Measurements from ENCODE around the gene TIGD1.
A peak's percentile ranks its signal among the peaks of the same experiment; 100 is the strongest.

TIGD1 gene

DNA sequence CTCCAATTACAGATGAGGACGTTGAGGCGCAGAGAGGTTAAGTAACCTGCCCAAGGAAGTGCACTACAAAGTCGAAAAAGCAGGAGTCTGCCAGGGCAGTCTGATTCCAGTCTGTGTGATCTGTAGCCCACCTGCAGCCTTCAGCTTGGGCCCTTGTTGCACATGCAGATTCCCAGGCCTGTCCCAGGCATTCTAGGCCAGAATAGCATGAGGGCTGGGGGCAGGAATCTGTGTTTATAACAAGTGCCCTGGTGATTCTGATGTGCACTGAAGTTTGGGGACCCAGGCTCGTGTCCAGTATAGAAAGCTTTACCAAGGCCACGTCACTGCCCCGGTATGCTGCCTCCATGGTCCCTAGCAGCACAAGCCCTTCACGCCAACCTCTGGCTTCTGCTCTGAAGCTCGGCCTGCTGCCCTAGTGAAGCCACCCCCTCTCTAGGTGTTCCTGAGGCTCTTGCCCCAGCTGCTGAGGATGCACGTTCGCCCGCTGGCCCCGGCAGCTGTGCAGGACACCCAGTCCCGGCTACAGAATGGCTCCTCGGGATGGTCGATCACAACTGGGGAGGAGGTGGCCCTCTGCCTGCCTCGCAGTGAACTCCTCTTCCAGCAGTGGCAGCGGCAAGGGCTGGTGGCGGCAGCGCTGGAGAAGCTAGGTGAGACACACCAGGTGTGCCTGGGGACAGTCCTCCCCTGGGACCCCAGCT is 6.3 kb downstream of the TIGD1 start:
- DNase-seq (ENCODE audit: low read depth, low spot score), result no peak
- no peak for TF ChIP-seq POLR2AphosphoS5 (IDR thresholded peaks at IDR 0.05; ENCODE audit: borderline replicate concordance, low read depth, low read length)
- TF ChIP-seq FOXP2 (optimal IDR thresholded peaks at IDR 0.05; ENCODE audit: control extremely low read depth, extremely low read length, insufficient read depth), result no peak
- no peak for TF ChIP-seq EZH2 (IDR thresholded peaks at IDR 0.05)
- Histone ChIP-seq H3K9ac (ENCODE audit: insufficient read length) (no peak overlapping the region), H3K4me3 (no peak overlapping the region), H3K36me3 (ENCODE audit: insufficient read depth, low read length) (peaks cover 22% of the 10 kb centered on the region), H3K9me3 (ENCODE audit: low read depth, low read length) (no peaks in the 10 kb centered on the region; the same call in 1 of the 2 replicates), H3K27ac (no peak overlapping the region)

DNA sequence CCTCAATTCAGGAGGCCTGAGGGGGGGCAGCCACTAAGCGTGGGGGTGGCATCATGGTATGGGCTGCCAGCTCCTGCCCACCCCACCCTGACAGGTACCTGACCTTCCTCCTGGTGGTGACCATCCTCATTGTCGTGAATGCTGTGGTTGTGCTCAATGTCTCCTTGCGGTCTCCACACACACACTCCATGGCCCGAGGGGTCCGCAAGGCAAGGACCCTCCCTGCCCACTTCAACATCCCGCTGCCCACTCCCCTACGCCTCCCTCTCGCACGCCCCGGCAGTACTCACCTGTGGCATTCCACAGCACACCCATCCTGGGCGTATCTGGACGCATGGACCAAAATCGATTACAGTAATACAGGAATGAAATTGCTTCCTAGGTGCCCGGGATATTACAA is 6.9 kb downstream of the TIGD1 start:
- Histone ChIP-seq H3K27ac (no peak overlapping the region), H3K4me3 (no peak overlapping the region), H3K36me3 (ENCODE audit: insufficient read depth, low read length) (peaks cover 18% of the 10 kb centered on the region), H3K9me3 (ENCODE audit: low read depth, low read length) (no peaks in the 10 kb centered on the region; the same call in 1 of the 2 replicates), H3K9ac (ENCODE audit: insufficient read length) (no peak overlapping the region)
- DNase-seq (ENCODE audit: low read depth, low spot score), result no peak
- TF ChIP-seq FOXP2 (optimal IDR thresholded peaks at IDR 0.05; ENCODE audit: control extremely low read depth, extremely low read length, insufficient read depth) (no peak), POLR2AphosphoS5 (IDR thresholded peaks at IDR 0.05; ENCODE audit: borderline replicate concordance, low read depth, low read length) (0 out of 2 replicates have a peak, but pooled peaks have one; percentile 5), EZH2 (IDR thresholded peaks at IDR 0.05) (no peak)

DNA sequence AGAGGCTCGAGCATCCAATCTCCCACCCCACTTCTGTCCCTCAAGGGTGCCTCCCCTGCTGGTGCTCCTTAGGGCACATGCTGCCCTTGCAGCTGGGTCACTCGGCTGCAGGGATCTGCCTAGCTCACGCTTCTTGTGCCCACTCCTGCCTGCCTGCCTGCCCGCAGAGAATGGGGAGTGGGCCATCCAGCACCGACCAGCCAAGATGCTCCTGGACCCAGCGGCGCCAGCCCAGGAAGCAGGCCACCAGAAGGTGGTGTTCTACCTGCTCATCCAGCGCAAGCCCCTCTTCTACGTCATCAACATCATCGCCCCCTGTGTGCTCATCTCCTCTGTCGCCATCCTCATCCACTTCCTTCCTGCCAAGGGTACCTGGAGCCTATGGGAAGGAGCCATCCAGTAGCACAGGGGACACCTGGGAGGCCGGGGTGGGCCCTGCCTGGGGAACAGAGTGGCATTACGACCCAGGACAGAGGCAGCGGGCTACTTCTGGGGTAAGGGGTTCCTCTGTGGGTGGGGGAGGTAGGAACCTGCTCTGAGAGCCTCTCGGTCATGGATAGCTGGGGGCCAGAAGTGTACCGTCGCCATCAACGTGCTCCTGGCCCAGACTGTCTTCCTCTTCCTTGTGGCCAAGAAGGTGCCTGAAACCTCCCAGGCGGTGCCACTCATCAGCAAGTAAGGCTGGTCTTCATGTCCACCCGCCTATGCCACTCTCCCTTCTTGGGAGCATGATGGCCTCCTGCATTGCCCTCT is 7.5 kb downstream of the TIGD1 start:
- Histone ChIP-seq H3K4me3 (no peak overlapping the region), H3K9me3 (ENCODE audit: low read depth, low read length) (no peaks in the 10 kb centered on the region), H3K36me3 (ENCODE audit: insufficient read depth, low read length) (peaks cover 12% of the 10 kb centered on the region), H3K27ac (no peak overlapping the region), H3K9ac (ENCODE audit: insufficient read length) (no peak overlapping the region)
- TF ChIP-seq FOXP2 (optimal IDR thresholded peaks at IDR 0.05; ENCODE audit: control extremely low read depth, extremely low read length, insufficient read depth) (no peak), EZH2 (IDR thresholded peaks at IDR 0.05) (no peak), POLR2AphosphoS5 (IDR thresholded peaks at IDR 0.05; ENCODE audit: borderline replicate concordance, low read depth, low read length) (no peak; the same call in none of the 2 replicates)
- no peak for DNase-seq (ENCODE audit: low read depth, low spot score)

DNA sequence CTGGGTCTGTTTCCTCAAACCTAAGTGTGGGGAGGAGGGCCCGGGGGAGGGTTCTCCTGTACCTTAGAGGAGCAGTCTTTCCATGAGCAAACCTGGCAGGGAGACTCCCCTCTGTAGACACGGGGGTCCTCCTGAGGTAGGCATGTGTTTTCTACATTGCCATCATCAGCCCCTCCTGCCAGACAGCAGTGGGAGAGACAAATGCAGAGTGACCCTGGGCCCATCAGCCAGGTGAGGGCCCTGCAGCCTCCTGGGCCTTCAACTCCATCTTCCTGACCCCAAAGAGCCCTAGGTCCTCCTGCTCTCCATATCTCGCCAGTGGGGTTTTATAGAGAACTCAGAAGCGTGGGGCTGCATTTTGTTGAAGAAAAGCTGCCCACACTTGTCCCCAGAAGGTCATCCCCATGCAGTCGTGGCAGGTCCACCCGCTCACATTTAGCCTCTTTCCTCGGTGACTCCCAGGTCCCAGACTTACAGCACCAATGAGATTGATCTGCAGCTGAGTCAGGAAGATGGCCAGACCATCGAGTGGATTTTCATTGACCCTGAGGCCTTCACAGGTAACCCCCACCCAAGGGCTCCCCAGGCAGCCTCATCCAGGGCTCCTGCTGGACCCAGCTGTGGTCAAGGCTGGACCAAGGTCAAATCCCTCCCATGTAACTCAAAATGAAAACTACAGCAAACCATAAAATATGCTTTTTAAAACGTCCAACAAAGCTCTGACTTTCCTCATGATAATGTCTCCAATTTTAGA is 8.2 kb downstream of the TIGD1 start:
- H3K27ac ChIP-seq, result no peak overlapping the region
- DNase-seq (ENCODE audit: low read depth, low spot score), result no peak
- H3K9ac ChIP-seq (ENCODE audit: insufficient read length), result no peak overlapping the region
- no peak overlapping the region for H3K4me3 ChIP-seq
- TF ChIP-seq POLR2AphosphoS5 (IDR thresholded peaks at IDR 0.05; ENCODE audit: borderline replicate concordance, low read depth, low read length) (no peak), FOXP2 (optimal IDR thresholded peaks at IDR 0.05; ENCODE audit: control extremely low read depth, extremely low read length, insufficient read depth) (no peak), EZH2 (IDR thresholded peaks at IDR 0.05) (no peak)
- H3K9me3 ChIP-seq (ENCODE audit: low read depth, low read length), result no peaks in the 10 kb centered on the region
- H3K36me3 ChIP-seq (ENCODE audit: insufficient read depth, low read length), result peaks cover 4% of the 10 kb centered on the region; the same call in 1 of the 2 replicates

DNA sequence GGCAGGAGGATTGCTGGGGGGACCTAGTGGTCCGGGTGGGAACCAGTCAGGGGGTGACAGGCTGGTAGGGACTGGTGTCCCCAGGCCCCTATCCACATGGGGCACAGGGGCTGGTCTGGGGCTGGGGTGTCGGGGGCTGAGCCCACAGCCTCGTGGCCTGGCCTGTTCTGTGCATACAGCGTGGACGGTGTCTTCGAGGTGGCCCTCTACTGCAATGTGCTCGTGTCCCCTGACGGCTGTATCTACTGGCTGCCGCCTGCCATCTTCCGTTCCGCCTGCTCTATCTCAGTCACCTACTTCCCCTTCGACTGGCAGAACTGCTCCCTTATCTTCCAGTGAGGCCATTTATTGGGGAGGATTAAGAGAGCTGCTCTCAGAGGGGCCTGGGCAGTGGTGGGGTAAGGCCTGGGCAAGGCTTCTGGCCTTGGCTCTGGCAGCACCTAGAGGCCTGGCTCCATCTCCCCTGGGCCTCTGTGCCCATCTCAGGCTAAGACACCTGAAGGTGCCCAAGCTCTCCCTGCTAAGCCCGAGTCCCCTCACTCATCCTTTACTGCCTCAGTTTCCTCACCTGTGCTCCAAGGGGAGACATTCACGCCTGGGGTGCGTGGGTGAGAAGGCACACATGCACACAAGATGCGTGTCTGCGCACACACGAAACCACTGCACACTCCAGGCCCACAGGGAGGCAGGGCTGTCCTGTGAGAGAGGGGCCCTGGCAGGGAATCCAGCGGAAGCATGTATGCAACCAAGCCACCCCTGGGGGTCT is 9.0 kb downstream of the TIGD1 start:
- Histone ChIP-seq H3K4me3 (no peak overlapping the region), H3K36me3 (ENCODE audit: insufficient read depth, low read length) (no peaks in the 10 kb centered on the region; the same call in 1 of the 2 replicates), H3K9me3 (ENCODE audit: low read depth, low read length) (no peaks in the 10 kb centered on the region), H3K27ac (no peak overlapping the region), H3K9ac (ENCODE audit: insufficient read length) (no peak overlapping the region)
- TF ChIP-seq EZH2 (IDR thresholded peaks at IDR 0.05) (no peak), FOXP2 (optimal IDR thresholded peaks at IDR 0.05; ENCODE audit: control extremely low read depth, extremely low read length, insufficient read depth) (no peak), POLR2AphosphoS5 (IDR thresholded peaks at IDR 0.05; ENCODE audit: borderline replicate concordance, low read depth, low read length) (no peak; the same call in 1 of the 2 replicates)
- no peak for DNase-seq (ENCODE audit: low read depth, low spot score)

DNA sequence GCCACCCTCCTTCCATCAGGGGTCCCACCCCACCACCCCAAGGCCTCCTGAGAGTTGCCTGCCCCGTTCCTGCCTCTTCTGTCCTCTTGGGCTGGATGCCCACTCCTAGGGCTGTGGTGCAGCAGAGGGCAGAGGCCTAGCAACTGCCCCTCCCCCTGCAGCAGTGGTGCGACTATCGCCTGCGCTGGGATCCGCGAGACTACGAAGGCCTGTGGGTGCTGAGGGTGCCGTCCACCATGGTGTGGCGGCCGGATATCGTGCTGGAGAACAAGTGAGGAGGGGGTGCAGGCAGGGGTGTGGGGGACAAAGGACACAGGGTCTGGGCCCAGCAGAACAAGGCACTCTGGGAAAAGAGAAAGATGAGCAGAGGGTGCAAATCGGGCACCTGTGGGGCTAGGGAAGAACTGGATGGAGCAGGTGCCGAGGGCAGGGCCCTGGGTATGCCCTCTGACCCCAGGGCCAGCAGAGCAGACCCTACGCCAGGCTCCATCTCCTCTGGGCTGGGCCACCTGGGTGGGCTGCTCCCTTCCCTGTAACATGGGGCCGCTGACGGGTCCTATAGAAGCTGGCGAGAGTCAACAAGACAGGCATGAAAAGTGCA is 9.8 kb downstream of the TIGD1 start:
- Histone ChIP-seq H3K9me3 (ENCODE audit: low read depth, low read length) (no peaks in the 10 kb centered on the region), H3K36me3 (ENCODE audit: insufficient read depth, low read length) (no peaks in the 10 kb centered on the region; the same call in 1 of the 2 replicates), H3K9ac (ENCODE audit: insufficient read length) (no peak overlapping the region), H3K27ac (no peak overlapping the region), H3K4me3 (no peak overlapping the region)
- TF ChIP-seq EZH2 (IDR thresholded peaks at IDR 0.05) (no peak), POLR2AphosphoS5 (IDR thresholded peaks at IDR 0.05; ENCODE audit: borderline replicate concordance, low read depth, low read length) (no peak), FOXP2 (optimal IDR thresholded peaks at IDR 0.05; ENCODE audit: control extremely low read depth, extremely low read length, insufficient read depth) (no peak)
- DNase-seq (ENCODE audit: low read depth, low spot score), result no peak
